NCI-H345 (cell line): Measurements from ENCODE around the gene MTPN.

Source experiments
- DNase-seq: peaks from one replicate; lab custom pipeline; 2025; lab: John Stamatoyannopoulos, UW

Gene MTPN

DNA sequence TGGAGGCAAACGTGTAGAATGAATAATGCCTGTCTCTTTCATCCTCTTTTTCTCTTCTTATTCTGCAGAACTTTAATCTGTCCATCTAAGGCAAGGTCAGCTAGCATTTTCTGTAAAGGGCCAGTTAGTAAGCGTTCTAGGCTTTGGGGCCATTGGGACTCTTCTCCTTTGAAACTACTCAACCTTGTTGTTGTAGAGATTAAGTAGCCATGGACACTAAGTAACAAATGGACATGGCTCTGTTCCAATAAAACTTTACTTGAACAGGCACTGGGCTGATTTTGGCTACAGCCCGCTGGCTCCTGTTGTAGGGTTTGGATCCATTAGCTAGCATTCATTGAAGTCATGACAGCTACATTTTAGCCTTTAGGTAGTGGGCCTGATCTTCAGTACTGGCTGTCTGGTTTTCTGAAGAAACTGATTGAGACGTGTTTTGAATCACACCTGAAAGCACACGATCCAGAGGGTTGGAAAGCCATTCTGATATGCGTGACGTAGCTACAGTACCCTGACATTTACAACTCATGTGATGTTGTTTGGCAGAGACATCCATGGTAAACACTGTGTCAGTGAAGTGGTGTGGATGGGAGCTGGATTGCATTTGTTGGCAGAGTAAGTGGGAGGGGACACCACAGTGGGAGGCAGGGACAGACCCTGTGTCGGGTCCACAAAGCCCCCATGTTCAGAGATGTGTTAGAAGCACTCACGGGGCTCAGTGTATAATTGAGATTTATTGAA lies 92.5 kb downstream of the MTPN start:
- DNase-seq: no peak

DNA sequence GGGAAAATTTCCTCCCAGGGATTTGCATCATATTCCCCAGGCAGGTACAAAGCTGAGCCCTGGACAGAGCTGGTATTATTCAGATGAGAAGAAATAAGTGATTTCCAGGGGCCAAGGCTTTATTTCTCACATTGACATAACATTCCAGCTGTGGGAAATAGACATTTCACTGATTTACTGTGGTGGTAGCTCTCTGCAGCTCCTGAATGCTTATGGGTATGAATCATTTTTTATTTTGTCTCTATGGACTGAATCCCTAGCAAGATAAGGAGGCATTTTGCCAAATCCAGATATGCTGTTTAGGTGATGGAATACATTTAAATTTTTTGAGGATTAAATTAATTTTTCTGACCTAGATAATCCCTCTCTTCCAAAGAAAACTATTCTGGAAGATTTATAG lies 97.9 kb downstream of the MTPN start:
- no peak for DNase-seq

GRCh38 chr7:135878284-135878683 lies 98.9 kb downstream of the MTPN start:
- no peak for DNase-seq

- no peak for DNase-seq
Measured at GRCh38 chr7:135877805-135878204, 99.4 kb downstream of the MTPN start.
